H4 (cell line): ENCODE data around the gene UTRN. TPM values are rescaled to one million over a fixed set of nuclear protein-coding genes. Genes with fewer than 3 reads are reported as not detected.

Experiments
- total RNA-seq: library from RNA; depleted of rRNA; stranded (reverse); fragments of >200 nt; shearing (Covaris generic); gene quantifications from 2 replicates; pipeline ENCODE4 v1.2.3, GENCODE V29; 2014; rRNA removed

UTRN gene
- total RNA-seq, 1 experiment from 2014 or later, result 15.8 TPM

Other genes starting within 250 kb of the UTRN start
- gene SF3B5, start 189.8 kb upstream of the UTRN start, total RNA-seq, result 108 and 155 TPM in 2 replicates
- gene STX11, start 134.8 kb upstream of the UTRN start, total RNA-seq, result not detected in 2 replicates